ENCODE data around the gene TRPM2. TPM values are rescaled to one million over a fixed set of nuclear protein-coding genes. Genes with fewer than 3 reads are reported as not detected.

Gene TRPM2
- total and polyA plus RNA-seq, 2 of the 4 experiments (the other 2 are of a cell fraction) = not detected

- no peak overlapping the region for H4K8ac ChIP-seq (ENCODE audit: low read depth in 2 of 2, low read length in 2 of 2)
- no peak overlapping the region for H3K14ac ChIP-seq (replicated peaks; ENCODE audit: low read depth, low read length)
- CTCF ChIA-PET = interaction anchor here (0.6 kb wide), 1 partner anchor 629 kb away, joined by 3 read pairs; no protein-coding TSS in a partner anchor
- BruUV-seq (replicated peaks) = no TSS peak
- in situ Hi-C loops (cut with MboI; ENCODE audit: low sequenced_read_pairs) = no loop called here
- no peaks in the 10 kb centered on the region for H3K36me3 ChIP-seq (ENCODE audit: control insufficient read depth, insufficient read depth, low read length)
- H2BK5ac ChIP-seq (ENCODE audit: low read depth, low read length, poor library complexity, severe bottlenecking) = no peak overlapping the region
- WGBS, 2 experiments (ENCODE audit: extremely low coverage in 2 of 2, insufficient read length in 1 of 2) = no CpG with 5 or more reads among the region's 8 CpGs
- no peaks in the 10 kb centered on the region for H3K79me1 ChIP-seq (ENCODE audit: low read depth in 1 of 2, low read length in 2 of 2)
- ATAC-seq (ENCODE audit: low read depth) (no peak), DNase-seq (no peak)
- no peak overlapping the region for H2BK20ac ChIP-seq (ENCODE audit: low read depth, low read length)
- dilution Hi-C loops (cut with HindIII; ENCODE audit: low sequenced_read_pairs, unreplicated experiment) = no loop called here
- no peak overlapping the region for H3K9ac ChIP-seq (ENCODE audit: low read depth, low read length)
- no peaks in the 10 kb centered on the region for H3K4me1 ChIP-seq (ENCODE audit: control insufficient read depth, insufficient read depth, low read length)
- no peak overlapping the region for H4K91ac ChIP-seq (ENCODE audit: insufficient read depth, low read depth, low read length)
- no peak overlapping the region for H4K5ac ChIP-seq (ENCODE audit: low read depth, low read length)
- no peak overlapping the region for H2AK9ac ChIP-seq (replicated peaks; ENCODE audit: low read depth, low read length, poor library complexity)
- intact Hi-C loops (cut with micrococcal nuclease) = no loop called here
- H3K4ac ChIP-seq (ENCODE audit: low read depth, low read length) = no peak overlapping the region
- H3K4me2 ChIP-seq (ENCODE audit: low read depth, low read length) = no peak overlapping the region
- H3K56ac ChIP-seq (ENCODE audit: extremely low read depth, insufficient read depth, low read length) = no peak overlapping the region
- TF ChIP-seq RAD21 (IDR thresholded peaks at IDR 0.05; ENCODE audit: low read length) = no peak
- TF ChIP-seq NFE2L2 (IDR thresholded peaks at IDR 0.05; ENCODE audit: low read depth, low read length) = no peak
- TF ChIP-seq CHD1 (IDR thresholded peaks at IDR 0.05; ENCODE audit: low read depth, low read length) = no peak
- no peak for TF ChIP-seq POLR2A (IDR thresholded peaks at IDR 0.05; ENCODE audit: low read depth, low read length)
- TF ChIP-seq ELK1 (IDR thresholded peaks at IDR 0.05; ENCODE audit: borderline replicate concordance, low read depth, low read length) = no peak
- TF ChIP-seq MXI1 (IDR thresholded peaks at IDR 0.05; ENCODE audit: borderline replicate concordance, low read depth, low read length) = no peak
- TF ChIP-seq RFX5 (IDR thresholded peaks at IDR 0.05; ENCODE audit: low read depth, low read length) = no peak
- no peak for TF ChIP-seq MAZ (IDR thresholded peaks at IDR 0.05; ENCODE audit: borderline replicate concordance, low read depth, low read length)
- no peak for TF ChIP-seq RCOR1 (IDR thresholded peaks at IDR 0.05; ENCODE audit: insufficient replicate concordance, low read length)
- no peak for TF ChIP-seq FOS (IDR thresholded peaks at IDR 0.05; ENCODE audit: low read depth, low read length)
- no peak for TF ChIP-seq CTCF (conservative IDR thresholded peaks at IDR 0.05; ENCODE audit: low read depth, low read length)
- TF ChIP-seq MAFK (IDR thresholded peaks at IDR 0.05; ENCODE audit: low read depth, low read length) = no peak
- H2AFZ ChIP-seq (replicated peaks; ENCODE audit: low read length, poor library complexity) = no peak overlapping the region
- H2BK15ac ChIP-seq (ENCODE audit: low read depth, low read length) = no peak overlapping the region
- H3K23ac ChIP-seq (ENCODE audit: low read depth, low read length) = no peak overlapping the region
- no peaks in the 10 kb centered on the region for H4K20me1 ChIP-seq (ENCODE audit: insufficient read depth, low read length)
- H2AK5ac ChIP-seq (ENCODE audit: low read depth, low read length) = no peak overlapping the region
- H3K27me3 ChIP-seq (ENCODE audit: control insufficient read depth, insufficient read depth, low read length) = peaks cover 8% of the 10 kb centered on the region
- no peak overlapping the region for H3K4me3 ChIP-seq (ENCODE audit: insufficient read depth, low read depth, low read length)
- no peaks in the 10 kb centered on the region for H3K9me1 ChIP-seq (ENCODE audit: insufficient read depth, low read length)
- no peak overlapping the region for H3K27ac ChIP-seq (ENCODE audit: insufficient read depth, low read length)
- H3K9me3 ChIP-seq (ENCODE audit: control insufficient read depth, insufficient read depth, low read length) = no peaks in the 10 kb centered on the region
- no peak overlapping the region for H3K18ac ChIP-seq (ENCODE audit: low read depth, low read length)
- H2BK120ac ChIP-seq (ENCODE audit: low read depth, low read length) = no peak overlapping the region
- POLR2A ChIA-PET (ENCODE audit: unreplicated experiment) = no interaction called here
Observed at GRCh38 chr21:44477131-44477530, 123.7 kb downstream of the TRPM2 start.

Measured in IMR-90 (cell line).